ENCODE results near the gene TMIGD1. TPM values are rescaled to one million over a fixed set of nuclear protein-coding genes. Genes with fewer than 3 reads are reported as not detected.

The TMIGD1 gene
- polyA plus RNA-seq, 2 donors, result not detected

- Histone ChIP-seq H3K4me1 (ENCODE audit: control insufficient read depth in 2 of 2, insufficient read depth in 2 of 2, low read length in 1 of 2) (peaks cover 0 to 3% of the 10 kb centered on the region in 2 donors), H3K36me3 (ENCODE audit: control insufficient read depth in 2 of 2, insufficient read depth in 2 of 2, low read length in 1 of 2) (no peaks in the 10 kb centered on the region), H3K27ac (ENCODE audit: low read depth in 2 of 2, low read length in 1 of 2) (peak overlapping the region; percentile 81 to 85), H3K27me3 (ENCODE audit: control insufficient read depth in 1 of 2, insufficient read depth in 2 of 2, low read length in 2 of 2) (no peaks in the 10 kb centered on the region), H3K9me3 (ENCODE audit: control insufficient read depth in 2 of 2, insufficient read depth in 1 of 2, low read depth in 1 of 2, low read length in 1 of 2) (no peaks in the 10 kb centered on the region), H3K4me3 (ENCODE audit: low read depth in 1 of 2, low read length in 2 of 2) (peak overlapping the region; percentile 78 to 94)
- 70 to 72% methylated on average over 11 of the region's 11 CpGs for WGBS, 2 donors
Measured at GRCh38 chr17:30377574-30378240, 43.9 kb upstream of the TMIGD1 start.

- H3K27me3 ChIP-seq (ENCODE audit: control insufficient read depth in 1 of 2, insufficient read depth in 2 of 2, low read length in 2 of 2), result no peaks in the 10 kb centered on the region
- H3K4me3 ChIP-seq (ENCODE audit: low read depth in 1 of 2, low read length in 2 of 2), result no peak overlapping the region
- no peaks in the 10 kb centered on the region for H3K36me3 ChIP-seq (ENCODE audit: control insufficient read depth in 2 of 2, insufficient read depth in 2 of 2, low read length in 1 of 2)
- no peak overlapping the region for H3K27ac ChIP-seq (ENCODE audit: low read depth in 2 of 2, low read length in 1 of 2)
- 66 to 68% methylated on average over 12 of the region's 12 CpGs for WGBS, 2 donors
- H3K9me3 ChIP-seq (ENCODE audit: control insufficient read depth in 2 of 2, insufficient read depth in 1 of 2, low read depth in 1 of 2, low read length in 1 of 2), result no peaks in the 10 kb centered on the region
- H3K4me1 ChIP-seq (ENCODE audit: control insufficient read depth in 2 of 2, insufficient read depth in 2 of 2, low read length in 1 of 2), result peaks cover 0 to 3% of the 10 kb centered on the region in 2 donors
Measured at GRCh38 chr17:30376621-30377452, 43.0 kb upstream of the TMIGD1 start.

GRCh38 chr17:30375661-30376060, 41.8 kb upstream of the TMIGD1 start:
- Histone ChIP-seq H3K9me3 (ENCODE audit: control insufficient read depth in 2 of 2, insufficient read depth in 1 of 2, low read depth in 1 of 2, low read length in 1 of 2) (no peaks in the 10 kb centered on the region), H3K4me1 (ENCODE audit: control insufficient read depth in 2 of 2, insufficient read depth in 2 of 2, low read length in 1 of 2) (peaks cover 2 to 3% of the 10 kb centered on the region in 2 donors), H3K36me3 (ENCODE audit: control insufficient read depth in 2 of 2, insufficient read depth in 2 of 2, low read length in 1 of 2) (no peaks in the 10 kb centered on the region), H3K27ac (ENCODE audit: low read depth in 2 of 2, low read length in 1 of 2) (no peak overlapping the region), H3K27me3 (ENCODE audit: control insufficient read depth in 1 of 2, insufficient read depth in 2 of 2, low read length in 2 of 2) (no peaks in the 10 kb centered on the region), H3K4me3 (ENCODE audit: low read depth in 1 of 2, low read length in 2 of 2) (no peak overlapping the region)
- 91 to 96% methylated on average over 1 of the region's 1 CpG for WGBS, 2 donors

- no peak overlapping the region for H3K27ac ChIP-seq (ENCODE audit: low read depth in 2 of 2, low read length in 1 of 2)
- H3K27me3 ChIP-seq (ENCODE audit: control insufficient read depth in 1 of 2, insufficient read depth in 2 of 2, low read length in 2 of 2), result no peaks in the 10 kb centered on the region
- H3K36me3 ChIP-seq (ENCODE audit: control insufficient read depth in 2 of 2, insufficient read depth in 2 of 2, low read length in 1 of 2), result no peaks in the 10 kb centered on the region
- WGBS, 2 donors, result 56 to 75% methylated on average over 2 of the region's 2 CpGs
- H3K4me1 ChIP-seq (ENCODE audit: control insufficient read depth in 2 of 2, insufficient read depth in 2 of 2, low read length in 1 of 2), result peaks cover 0 to 2% of the 10 kb centered on the region in 2 donors
- no peaks in the 10 kb centered on the region for H3K9me3 ChIP-seq (ENCODE audit: control insufficient read depth in 2 of 2, insufficient read depth in 1 of 2, low read depth in 1 of 2, low read length in 1 of 2)
- no peak overlapping the region for H3K4me3 ChIP-seq (ENCODE audit: low read depth in 1 of 2, low read length in 2 of 2)
Measured at GRCh38 chr17:30372755-30373154, 38.9 kb upstream of the TMIGD1 start.

- Histone ChIP-seq H3K9me3 (ENCODE audit: control insufficient read depth in 2 of 2, insufficient read depth in 1 of 2, low read depth in 1 of 2, low read length in 1 of 2) (no peaks in the 10 kb centered on the region), H3K27me3 (ENCODE audit: control insufficient read depth in 1 of 2, insufficient read depth in 2 of 2, low read length in 2 of 2) (no peaks in the 10 kb centered on the region), H3K4me1 (ENCODE audit: control insufficient read depth in 2 of 2, insufficient read depth in 2 of 2, low read length in 1 of 2) (peaks cover 0 to 2% of the 10 kb centered on the region in 2 donors), H3K27ac (ENCODE audit: low read depth in 2 of 2, low read length in 1 of 2) (no peak overlapping the region), H3K4me3 (ENCODE audit: low read depth in 1 of 2, low read length in 2 of 2) (no peak overlapping the region), H3K36me3 (ENCODE audit: control insufficient read depth in 2 of 2, insufficient read depth in 2 of 2, low read length in 1 of 2) (no peaks in the 10 kb centered on the region)
Measured at GRCh38 chr17:30369995-30370394, 36.1 kb upstream of the TMIGD1 start.

GRCh38 chr17:30368912-30369720, 35.3 kb upstream of the TMIGD1 start:
- H3K4me1 ChIP-seq (ENCODE audit: control insufficient read depth in 2 of 2, insufficient read depth in 2 of 2, low read length in 1 of 2), result peaks cover 0 to 2% of the 10 kb centered on the region in 2 donors
- H3K9me3 ChIP-seq (ENCODE audit: control insufficient read depth in 2 of 2, insufficient read depth in 1 of 2, low read depth in 1 of 2, low read length in 1 of 2), result no peaks in the 10 kb centered on the region
- 78 to 79% methylated on average over 13 of the region's 13 CpGs for WGBS, 2 donors
- no peaks in the 10 kb centered on the region for H3K27me3 ChIP-seq (ENCODE audit: control insufficient read depth in 1 of 2, insufficient read depth in 2 of 2, low read length in 2 of 2)
- no peak overlapping the region for H3K4me3 ChIP-seq (ENCODE audit: low read depth in 1 of 2, low read length in 2 of 2)
- no peaks in the 10 kb centered on the region for H3K36me3 ChIP-seq (ENCODE audit: control insufficient read depth in 2 of 2, insufficient read depth in 2 of 2, low read length in 1 of 2)
- peak overlapping the region in 1 of 2 donors; percentile 16 for H3K27ac ChIP-seq (ENCODE audit: low read depth in 2 of 2, low read length in 1 of 2)

GRCh38 chr17:30366536-30366935, 32.7 kb upstream of the TMIGD1 start:
- 68 to 78% methylated on average over 3 of the region's 3 CpGs for WGBS, 2 donors
- no peaks in the 10 kb centered on the region for H3K27me3 ChIP-seq (ENCODE audit: control insufficient read depth in 1 of 2, insufficient read depth in 2 of 2, low read length in 2 of 2)

GRCh38 chr17:30363715-30364202, 29.9 kb upstream of the TMIGD1 start:
- 20 to 37% methylated on average over 1 of the region's 1 CpG for WGBS, 2 donors
- Histone ChIP-seq H3K27me3 (ENCODE audit: control insufficient read depth in 1 of 2, insufficient read depth in 2 of 2, low read length in 2 of 2) (no peaks in the 10 kb centered on the region), H3K4me3 (ENCODE audit: low read depth in 1 of 2, low read length in 2 of 2) (no peak overlapping the region), H3K36me3 (ENCODE audit: control insufficient read depth in 2 of 2, insufficient read depth in 2 of 2, low read length in 1 of 2) (no peaks in the 10 kb centered on the region), H3K4me1 (ENCODE audit: control insufficient read depth in 2 of 2, insufficient read depth in 2 of 2, low read length in 1 of 2) (peaks cover 0 to 2% of the 10 kb centered on the region in 2 donors), H3K27ac (ENCODE audit: low read depth in 2 of 2, low read length in 1 of 2) (peak overlapping the region in 1 of 2 donors; percentile 45), H3K9me3 (ENCODE audit: control insufficient read depth in 2 of 2, insufficient read depth in 1 of 2, low read depth in 1 of 2, low read length in 1 of 2) (peaks cover 0 to 3% of the 10 kb centered on the region in 2 donors)

More at GRCh38 chr17:30366536-30366935, 32.7 kb upstream of the TMIGD1 start:
- Histone ChIP-seq H3K36me3 (ENCODE audit: control insufficient read depth in 2 of 2, insufficient read depth in 2 of 2, low read length in 1 of 2) (no peaks in the 10 kb centered on the region), H3K4me3 (ENCODE audit: low read depth in 1 of 2, low read length in 2 of 2) (no peak overlapping the region), H3K27ac (ENCODE audit: low read depth in 2 of 2, low read length in 1 of 2) (no peak overlapping the region), H3K9me3 (ENCODE audit: control insufficient read depth in 2 of 2, insufficient read depth in 1 of 2, low read depth in 1 of 2, low read length in 1 of 2) (peaks cover 0 to 3% of the 10 kb centered on the region in 2 donors), H3K4me1 (ENCODE audit: control insufficient read depth in 2 of 2, insufficient read depth in 2 of 2, low read length in 1 of 2) (peaks cover 2% of the 10 kb centered on the region in 2 donors)

- H3K4me3 ChIP-seq (ENCODE audit: low read depth in 1 of 2, low read length in 2 of 2), result no peak overlapping the region
- H3K27ac ChIP-seq (ENCODE audit: low read depth in 2 of 2, low read length in 1 of 2), result no peak overlapping the region
- H3K27me3 ChIP-seq (ENCODE audit: control insufficient read depth in 1 of 2, insufficient read depth in 2 of 2, low read length in 2 of 2), result no peaks in the 10 kb centered on the region
- H3K9me3 ChIP-seq (ENCODE audit: control insufficient read depth in 2 of 2, insufficient read depth in 1 of 2, low read depth in 1 of 2, low read length in 1 of 2), result peaks cover 0 to 3% of the 10 kb centered on the region in 2 donors
- WGBS, 2 donors, result 94 to 98% methylated on average over 4 of the region's 4 CpGs
- H3K4me1 ChIP-seq (ENCODE audit: control insufficient read depth in 2 of 2, insufficient read depth in 2 of 2, low read length in 1 of 2), result peaks cover 0 to 2% of the 10 kb centered on the region in 2 donors
- no peaks in the 10 kb centered on the region for H3K36me3 ChIP-seq (ENCODE audit: control insufficient read depth in 2 of 2, insufficient read depth in 2 of 2, low read length in 1 of 2)
Measured at GRCh38 chr17:30361766-30362279, 28.0 kb upstream of the TMIGD1 start.

All from esophagus (tissue), 2 donors.